Measurements from ENCODE around the gene HOXC9. TPM values are rescaled to one million over a fixed set of nuclear protein-coding genes. Genes with fewer than 3 reads are reported as not detected.

The HOXC9 gene
- polyA plus RNA-seq, 2 of the 4 experiments (the other 2 are of a cell fraction): 5.2 to 6.6 TPM

- no peak for TF ChIP-seq FOSB (CRISPR knock-in tag; IDR thresholded peaks at IDR 0.05)
- TF ChIP-seq BCL3 (IDR thresholded peaks at IDR 0.05): no peak
- no peak for TF ChIP-seq RCOR1 (IDR thresholded peaks at IDR 0.05; ENCODE audit: low read depth, low read length)
- TF ChIP-seq CBX2 (IDR thresholded peaks at IDR 0.05; ENCODE audit: borderline replicate concordance, low read depth): no peak
- no peak for TF ChIP-seq MYC (IDR thresholded peaks at IDR 0.05; ENCODE audit: borderline replicate concordance, low read length)
- TF ChIP-seq HOXB5 (CRISPR knock-in tag; IDR thresholded peaks at IDR 0.05): no peak
- TF ChIP-seq GATA3 (IDR thresholded peaks at IDR 0.05; ENCODE audit: borderline replicate concordance): no peak
These were observed 41.8 kb upstream of the HOXC9 start (continued) for GRCh38 chr12:53958128-53958527.

GRCh38 chr12:53959314-53959713, 40.6 kb upstream of the HOXC9 start:
- DNase-seq (ENCODE audit: low read depth in 1 of 2, low spot score in 1 of 2): no peak
- no peak for ATAC-seq
- peaks cover 4% of the 10 kb centered on the region; the same call in 1 of the 3 replicates for H3K4me1 ChIP-seq
- TF ChIP-seq PHF8 (IDR thresholded peaks at IDR 0.05; ENCODE audit: borderline replicate concordance, low read depth) (no peak), RARB (CRISPR knock-in tag; IDR thresholded peaks at IDR 0.05) (no peak), RNF2 (IDR thresholded peaks at IDR 0.05; ENCODE audit: borderline replicate concordance, low read depth) (no peak)
- WGBS (ENCODE audit: missing lambda C conversion rate): 63% methylated on average over 4 of the region's 4 CpGs
- ChIA-PET POLR2A (no interaction called here), CTCF (interaction anchor here (0.5 to 2.3 kb wide), 11 partner anchors 10 to 242 kb away, joined by 3 to 10 read pairs (median 4); partner anchors contain the start of gene HOXC10)
- H3K27ac ChIP-seq: no peak overlapping the region
- H3K9me3 ChIP-seq: no peaks in the 10 kb centered on the region
- no peak for FAIRE-seq
- H3K4me2 ChIP-seq: no peak overlapping the region
- H3K4me3 ChIP-seq: no peak overlapping the region

GRCh38 chr12:53960187-53961024, 39.6 kb upstream of the HOXC9 start:
- FAIRE-seq (no peak), ATAC-seq (no peak), DNase-seq (ENCODE audit: low read depth in 1 of 2, low spot score in 1 of 2) (no peak)
- no peak overlapping the region for H3K4me3 ChIP-seq
- ChIA-PET POLR2A (no interaction called here), CTCF (interaction anchor here (0.9 to 2.3 kb wide), 8 partner anchors 8 to 258 kb away, joined by 3 to 10 read pairs (median 5); partner anchors contain the start of gene HOXC10)
- no peak overlapping the region for H3K27ac ChIP-seq
- H3K4me2 ChIP-seq: no peak overlapping the region
- no peaks in the 10 kb centered on the region for H3K9me3 ChIP-seq
- H3K4me1 ChIP-seq: peaks cover 9% of the 10 kb centered on the region; the same call in 1 of the 3 replicates
- TF ChIP-seq HOXA7 (CRISPR knock-in tag; IDR thresholded peaks at IDR 0.05) (no peak), PHF8 (IDR thresholded peaks at IDR 0.05; ENCODE audit: borderline replicate concordance, low read depth) (no peak), RFX5 (IDR thresholded peaks at IDR 0.05) (no peak), ZC3H11A (IDR thresholded peaks at IDR 0.05) (no peak), RCOR1 (IDR thresholded peaks at IDR 0.05; ENCODE audit: low read depth, low read length) (no peak), MAX (IDR thresholded peaks at IDR 0.05) (no peak), NPAS2 (CRISPR knock-in tag; IDR thresholded peaks at IDR 0.05; ENCODE audit: borderline replicate concordance) (no peak), MAZ (IDR thresholded peaks at IDR 0.05; ENCODE audit: borderline replicate concordance, low read depth, low read length) (no peak), PBX3 (IDR thresholded peaks at IDR 0.05) (no peak), JUNB (IDR thresholded peaks at IDR 0.05) (no peak), NFE2L2 (conservative IDR thresholded peaks at IDR 0.05; ENCODE audit: low read length) (no peak), GATA3 (IDR thresholded peaks at IDR 0.05; ENCODE audit: borderline replicate concordance) (no peak), KDM1A (IDR thresholded peaks at IDR 0.05; ENCODE audit: low read depth) (no peak), FOSL2 (IDR thresholded peaks at IDR 0.05) (no peak), FOSL2 (CRISPR knock-in tag; IDR thresholded peaks at IDR 0.05) (no peak)
- 90% methylated on average over 39 of the region's 39 CpGs for WGBS (ENCODE audit: missing lambda C conversion rate)
